Upper lobe of right lung (tissue), 1 donor: ENCODE data around the gene MRPL11. TPM values are rescaled to one million over a fixed set of nuclear protein-coding genes. Genes with fewer than 3 reads are reported as not detected.

ENCODE experiments used
- ATAC-seq: fragments of 200-7000 bp; cut with Tn5 transposase; one replicate; pipeline ENCODE4 v1.9.1; 2020; ENCODE audit warnings: mild to moderate bottlenecking, moderate library complexity
- DNase-seq: peaks from one replicate; pipeline ENCODE4 v3.0.0-alpha.2; 2020
- H3K27ac ChIP-seq: fragments of 200-600 bp; one replicate; pipeline ENCODE4 v1.8.0; 2022
- H3K27me3 ChIP-seq: fragments of 200-600 bp; one replicate; pipeline ENCODE4 v1.8.0; 2022; ENCODE audit warnings: mild to moderate bottlenecking
- H3K36me3 ChIP-seq: fragments of 200-600 bp; one replicate; pipeline ENCODE4 v1.8.0; 2022
- H3K4me1 ChIP-seq: fragments of 200-600 bp; one replicate; pipeline ENCODE4 v1.8.0; 2022
- H3K4me3 ChIP-seq: fragments of 200-600 bp; one replicate; pipeline ENCODE4 v1.8.0; 2022; ENCODE audit warnings: mild to moderate bottlenecking
- H3K9me3 ChIP-seq: fragments of 200-600 bp; one replicate; pipeline ENCODE4 v1.8.0; 2022
- CTCF ChIP-seq: fragments of 200-600 bp; IDR thresholded peaks from one replicate; pipeline ENCODE4 v1.8.0; 2022; ENCODE audit warnings: antibody characterized with exemption
- intact Hi-C: fragments of 100-400 bp; cut with DNase I; formaldehyde crosslinking; loops from one replicate; pipeline ENCODE4 v1.11.0; 2022
- total RNA-seq: library from RNA; stranded (reverse); fragmentation: NEBNext Ultra II Directional; extraction: Animal tissue kit (Norgen Biotek cat#: 25700); gene quantifications from one replicate; pipeline ENCODE4 v1.2.1, GENCODE V29; 2021
- donor health status: DM: no; HTN: yes; CAD: no; lungs with severe emphysema.

MRPL11 gene
- total RNA-seq, 1 donor from 2014 or later, result 31.3 TPM

GRCh38 chr11:66469441-66469840 lies 30.8 kb upstream of the MRPL11 start:
- TF ChIP-seq CTCF, result no peak
- Histone ChIP-seq H3K36me3 (peaks cover 7% of the 10 kb centered on the region), H3K27ac (no peak overlapping the region), H3K9me3 (no peaks in the 10 kb centered on the region), H3K27me3 (no peaks in the 10 kb centered on the region), H3K4me1 (peaks cover 10% of the 10 kb centered on the region), H3K4me3 (no peak overlapping the region)
- DNase-seq (no peak), ATAC-seq (no peak)
- intact Hi-C loops, result no loop called here

GRCh38 chr11:66468691-66469090 lies 30.0 kb upstream of the MRPL11 start:
- H3K4me1 ChIP-seq, result peaks cover 10% of the 10 kb centered on the region
- DNase-seq (no peak), ATAC-seq (no peak)
- H3K27ac ChIP-seq, result no peak overlapping the region
- no peak for TF ChIP-seq CTCF
- intact Hi-C loops, result no loop called here
- peaks cover 7% of the 10 kb centered on the region for H3K36me3 ChIP-seq
- H3K4me3 ChIP-seq, result no peak overlapping the region
- no peaks in the 10 kb centered on the region for H3K9me3 ChIP-seq
- H3K27me3 ChIP-seq, result no peaks in the 10 kb centered on the region

GRCh38 chr11:66467756-66468155 lies 29.1 kb upstream of the MRPL11 start:
- intact Hi-C loops, result no loop called here
- H3K4me1 ChIP-seq, result peaks cover 10% of the 10 kb centered on the region
- peak; percentile 64 for ATAC-seq
- H3K36me3 ChIP-seq, result peaks cover 7% of the 10 kb centered on the region
- no peaks in the 10 kb centered on the region for H3K27me3 ChIP-seq
- peak overlapping the region; percentile 57 for H3K4me3 ChIP-seq
- H3K9me3 ChIP-seq, result no peaks in the 10 kb centered on the region
- no peak for DNase-seq
- TF ChIP-seq CTCF, result no peak
- no peak overlapping the region for H3K27ac ChIP-seq

GRCh38 chr11:66467034-66467659 lies 28.5 kb upstream of the MRPL11 start:
- H3K4me1 ChIP-seq, result peaks cover 10% of the 10 kb centered on the region
- H3K4me3 ChIP-seq, result peak overlapping the region; percentile 57
- H3K27me3 ChIP-seq, result no peaks in the 10 kb centered on the region
- H3K36me3 ChIP-seq, result peaks cover under 1% of the 10 kb centered on the region
- peak; percentile 37 for TF ChIP-seq CTCF
- intact Hi-C loops, result no loop called here
- peak; percentile 43 for ATAC-seq
- no peak for DNase-seq
- peak overlapping the region; percentile 6 for H3K27ac ChIP-seq
- H3K9me3 ChIP-seq, result no peaks in the 10 kb centered on the region

GRCh38 chr11:66466225-66467033 lies 27.8 kb upstream of the MRPL11 start, which contains the start of gene PELI3:
PELI3 (plus strand) TSS chr11:66466905; CDS start chr11:66468129, 1,224 bp downstream.
- ATAC-seq (peak; percentile 98), DNase-seq (peak; percentile 96)
- no peaks in the 10 kb centered on the region for H3K36me3 ChIP-seq
- no peak for TF ChIP-seq CTCF
- H3K27ac ChIP-seq, result peak within 1 kb of the TSS; percentile 66
- intact Hi-C loops, result no loop called here
- H3K9me3 ChIP-seq, result no peaks in the 10 kb centered on the region
- no peaks in the 10 kb centered on the region for H3K27me3 ChIP-seq
- H3K4me3 ChIP-seq, result peak within 1 kb of the TSS; percentile 57
- peaks cover 10% of the 10 kb centered on the region for H3K4me1 ChIP-seq
